GM12874 (cell line): ENCODE results near the gene PMPCB.

Source experiments
- TF ChIP-seq, protein P1 (sequence below): IDR thresholded peaks from 2 replicates; pipeline ENCODE4 v1.5.1; 2011; ENCODE audit warnings: low read depth, mild to moderate bottlenecking, control low read depth, low read length, moderate library complexity; ENCODE audit not compliant: insufficient read depth

Gene PMPCB

GRCh38 chr7:103343332-103343731 lies 46.1 kb downstream of the PMPCB start:
- TF ChIP-seq, protein P1, sequence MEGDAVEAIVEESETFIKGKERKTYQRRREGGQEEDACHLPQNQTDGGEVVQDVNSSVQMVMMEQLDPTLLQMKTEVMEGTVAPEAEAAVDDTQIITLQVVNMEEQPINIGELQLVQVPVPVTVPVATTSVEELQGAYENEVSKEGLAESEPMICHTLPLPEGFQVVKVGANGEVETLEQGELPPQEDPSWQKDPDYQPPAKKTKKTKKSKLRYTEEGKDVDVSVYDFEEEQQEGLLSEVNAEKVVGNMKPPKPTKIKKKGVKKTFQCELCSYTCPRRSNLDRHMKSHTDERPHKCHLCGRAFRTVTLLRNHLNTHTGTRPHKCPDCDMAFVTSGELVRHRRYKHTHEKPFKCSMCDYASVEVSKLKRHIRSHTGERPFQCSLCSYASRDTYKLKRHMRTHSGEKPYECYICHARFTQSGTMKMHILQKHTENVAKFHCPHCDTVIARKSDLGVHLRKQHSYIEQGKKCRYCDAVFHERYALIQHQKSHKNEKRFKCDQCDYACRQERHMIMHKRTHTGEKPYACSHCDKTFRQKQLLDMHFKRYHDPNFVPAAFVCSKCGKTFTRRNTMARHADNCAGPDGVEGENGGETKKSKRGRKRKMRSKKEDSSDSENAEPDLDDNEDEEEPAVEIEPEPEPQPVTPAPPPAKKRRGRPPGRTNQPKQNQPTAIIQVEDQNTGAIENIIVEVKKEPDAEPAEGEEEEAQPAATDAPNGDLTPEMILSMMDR = no peak

DNA sequence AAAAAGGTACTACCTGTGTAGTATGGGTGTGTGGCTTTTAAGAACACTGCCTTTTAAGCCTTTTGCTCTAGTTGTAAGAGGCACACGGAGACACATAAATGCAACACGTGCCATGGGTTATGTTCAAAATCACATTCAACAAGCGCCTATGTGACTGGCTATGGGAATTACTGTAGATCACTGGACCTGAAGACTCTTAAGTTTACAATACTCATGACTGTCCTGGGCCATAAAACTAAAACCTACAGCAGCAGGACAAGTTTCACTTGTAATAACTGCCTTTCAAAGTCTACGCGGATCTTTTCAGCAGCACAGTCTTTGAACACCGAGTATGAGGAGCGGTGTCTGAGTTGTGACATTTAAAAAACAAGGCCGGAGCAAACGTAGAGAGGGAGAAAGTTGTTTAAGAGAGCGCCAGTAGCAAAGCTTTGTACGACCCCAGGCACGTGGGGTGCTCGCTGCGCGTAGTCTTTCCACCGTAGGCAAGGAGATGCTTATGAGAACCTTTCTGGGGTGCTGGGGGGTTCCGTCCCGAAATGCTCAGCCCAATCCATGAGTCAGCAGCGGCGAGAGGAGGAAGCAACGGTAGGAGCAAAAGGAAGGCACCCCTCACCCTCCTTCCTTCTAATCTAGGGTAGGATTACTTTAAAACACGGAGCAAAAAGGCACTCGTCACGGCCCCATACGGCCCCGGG lies 46.7 kb downstream of the PMPCB start:
- TF ChIP-seq, protein P1 = no peak

DNA sequence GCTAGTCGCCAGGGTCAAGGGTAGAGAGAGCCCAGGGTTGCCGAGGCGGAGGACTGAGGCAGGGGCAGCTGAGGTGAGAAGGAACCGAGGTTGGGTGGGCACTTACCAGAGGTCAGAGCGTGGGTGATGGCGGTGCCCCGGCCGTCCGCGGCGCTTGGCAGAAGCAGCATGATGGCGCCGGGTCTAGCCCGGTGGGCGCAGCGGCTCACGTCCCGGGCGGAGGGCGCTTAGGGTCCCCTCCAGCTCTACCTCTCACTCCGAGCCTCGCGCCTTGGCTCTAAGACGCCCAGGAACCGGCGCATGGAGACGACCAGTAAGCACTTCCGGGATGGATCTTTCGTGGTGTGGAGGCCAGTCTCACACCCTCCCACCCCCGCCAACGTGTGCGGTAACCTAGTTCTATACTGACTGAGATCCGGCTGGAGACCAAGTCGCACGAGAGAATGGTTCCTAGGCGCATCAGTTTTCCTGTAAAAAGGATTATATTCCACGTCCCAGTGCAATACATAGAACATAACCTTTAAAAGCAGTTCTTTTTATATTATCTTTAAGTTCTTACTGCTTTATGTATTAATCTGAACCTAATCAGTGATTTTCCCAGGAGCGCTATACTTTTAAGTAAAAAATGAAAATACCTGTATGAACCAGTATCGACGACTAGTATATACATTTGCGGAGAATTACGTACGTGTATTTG lies 47.4 kb downstream of the PMPCB start, which contains the start of gene DNAJC2:
Gene DNAJC2 (minus strand): TSS at position 315 of the 697 bp plus-strand sequence. CDS start 145 bp downstream, at position 170.
- TF ChIP-seq, protein P1 = no peak

DNA sequence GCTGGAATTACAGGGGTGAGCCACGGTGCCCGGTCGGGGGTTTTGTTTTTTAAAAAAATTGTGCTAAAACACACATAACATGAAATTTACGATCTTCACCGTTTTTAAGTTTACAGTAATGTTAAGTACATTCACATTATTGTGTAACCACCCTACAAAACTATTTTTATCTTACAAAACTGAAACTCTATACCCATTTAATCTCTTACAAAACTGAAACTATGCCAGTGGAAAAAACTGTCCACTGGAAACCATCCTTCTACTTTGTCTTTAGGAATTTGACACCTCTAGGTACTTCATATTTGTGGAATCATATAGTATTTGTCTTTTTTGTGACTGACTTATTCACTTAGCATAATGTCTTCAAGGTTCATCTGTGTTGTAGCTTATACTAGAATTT lies 49.2 kb downstream of the PMPCB start:
- TF ChIP-seq, protein P1 = no peak

- TF ChIP-seq, protein P1 = no peak
These were observed 50.5 kb downstream of the PMPCB start, which contains the start of gene PSMC2 for GRCh38 chr7:103347507-103348267. TSS of gene PSMC2 (plus strand) at chr7:103347643. CDS start at chr7:103347712, 69 bp downstream.

DNA sequence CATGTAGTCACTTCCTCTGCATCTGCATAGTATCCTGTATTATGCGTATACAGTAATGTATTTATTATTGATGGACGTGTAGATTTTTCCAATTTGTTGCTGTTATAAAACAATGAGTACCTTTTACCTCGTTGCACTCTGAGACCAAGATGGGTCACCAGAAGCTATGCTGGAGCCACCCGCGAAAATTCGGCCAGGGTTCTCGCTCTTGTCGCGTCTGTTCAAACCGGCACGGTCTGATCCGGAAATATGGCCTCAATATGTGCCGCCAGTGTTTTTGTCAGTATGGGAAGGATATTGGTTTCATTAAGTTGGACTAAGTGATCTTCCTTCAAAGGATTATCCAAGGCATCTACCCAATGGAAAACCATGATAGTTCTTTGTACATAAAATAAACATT lies 51.2 kb downstream of the PMPCB start:
- TF ChIP-seq, protein P1 = no peak

DNA sequence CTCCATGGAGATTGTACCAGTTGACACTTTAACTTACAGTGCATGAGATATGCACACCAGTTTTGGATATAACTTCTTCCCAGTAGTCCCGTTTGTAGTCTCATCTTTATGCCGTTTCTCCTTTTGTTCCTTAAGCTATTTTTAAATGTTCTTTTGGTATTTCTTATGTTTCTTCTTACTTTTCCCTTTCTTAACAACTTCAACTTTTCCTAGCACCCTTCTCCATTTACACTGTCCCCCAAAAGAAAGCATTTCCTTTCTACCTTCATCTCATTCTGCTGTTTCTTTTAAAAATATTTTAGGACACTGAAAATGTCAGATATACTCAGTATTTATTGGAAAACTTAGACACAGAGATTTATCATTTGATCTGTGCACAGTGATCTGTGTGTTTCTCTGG lies 51.7 kb downstream of the PMPCB start:
- TF ChIP-seq, protein P1 = no peak
